Esophagus squamous epithelium (tissue), 5 donors: Measurements from ENCODE around the gene TMEM184B. TPM values are rescaled to one million over a fixed set of nuclear protein-coding genes. Genes with fewer than 3 reads are reported as not detected.
A peak's percentile ranks its signal among the peaks of the same experiment; 100 is the strongest.

ENCODE experiments used
- DNase-seq: peaks from one replicate; lab custom pipeline; 2025; lab: John Stamatoyannopoulos, UW
- H3K27ac ChIP-seq, 4 donors: fragments of 200-600 bp; sonication (generic); one replicate each; pipeline ENCODE4 v1.5.1; 2016 to 2019; ENCODE audit warnings: mild to moderate bottlenecking in 1 of 4
- H3K27me3 ChIP-seq, 4 donors: fragments of 200-600 bp; sonication (generic); 1 replicate in 3 of 4; 2 replicates in 1 of 4; pipeline versions ENCODE4 v1.5.1 to v1.6.0; 2017 to 2021; ENCODE audit warnings: antibody characterized with exemption in 1 of 4
- H3K36me3 ChIP-seq, 3 donors: fragments of 200-600 bp; sonication (generic); one replicate each; pipeline ENCODE4 v1.5.1; 2016 to 2019
- H3K4me1 ChIP-seq, 3 donors: fragments of 200-600 bp; sonication (generic); one replicate each; pipeline ENCODE4 v1.5.1; 2017 to 2019
- H3K4me3 ChIP-seq, 4 donors: fragments of 200-600 bp; sonication (generic); 1 replicate in 3 of 4; 2 replicates in 1 of 4; pipeline ENCODE4 v1.5.1; 2016 to 2019; ENCODE audit warnings: mild to moderate bottlenecking in 2 of 4, moderate library complexity in 1 of 4
- H3K9me3 ChIP-seq, 3 donors: fragments of 200-600 bp; sonication (generic); one replicate each; pipeline ENCODE4 v1.5.1; 2016 to 2019
- POLR2A ChIP-seq, 4 donors: fragments of 450-650 bp; IDR thresholded peaks; one replicate each; pipeline ENCODE4 v1.6.1; 2017; ENCODE audit warnings: antibody characterized with exemption in 4 of 4, mild to moderate bottlenecking in 4 of 4, moderate library complexity in 3 of 4
- WGBS, 2 donors: methylation state at CpG; one replicate each; pipeline ENCODE4 v1.1.5; 2018; 5-methylcytosine and 5-hydroxymethylcytosine counted together
- intact Hi-C: fragments of 100-400 bp; cut with DNase I; formaldehyde crosslinking; loops from one replicate; pipeline ENCODE4 v1.15.0; 2022
- total RNA-seq, 4 donors: library from RNA; depleted of rRNA; stranded (reverse); fragments of >200 nt; gene quantifications; one replicate each; pipeline ENCODE4 v1.1.0, GENCODE V29; 2016
- TF ChIP-seq, protein P1 (sequence below), 6 experiments: fragments of 450-650 bp in 4 of 6; fragments of 200-600 bp in 2 of 6; sonication (generic) in 2 of 6; IDR thresholded peaks; one replicate each; pipeline ENCODE4 v1.5.1; 2016 to 2019; ENCODE audit warnings: antibody characterized with exemption in 6 of 6, mild to moderate bottlenecking in 4 of 6, moderate library complexity in 4 of 6
- donor health status: DM: yes; HTN: yes; CAD: no.

Gene TMEM184B
- total RNA-seq, 4 donors from 2014 or later: 22.5 to 55.1 (median 28.3) TPM

DNA sequence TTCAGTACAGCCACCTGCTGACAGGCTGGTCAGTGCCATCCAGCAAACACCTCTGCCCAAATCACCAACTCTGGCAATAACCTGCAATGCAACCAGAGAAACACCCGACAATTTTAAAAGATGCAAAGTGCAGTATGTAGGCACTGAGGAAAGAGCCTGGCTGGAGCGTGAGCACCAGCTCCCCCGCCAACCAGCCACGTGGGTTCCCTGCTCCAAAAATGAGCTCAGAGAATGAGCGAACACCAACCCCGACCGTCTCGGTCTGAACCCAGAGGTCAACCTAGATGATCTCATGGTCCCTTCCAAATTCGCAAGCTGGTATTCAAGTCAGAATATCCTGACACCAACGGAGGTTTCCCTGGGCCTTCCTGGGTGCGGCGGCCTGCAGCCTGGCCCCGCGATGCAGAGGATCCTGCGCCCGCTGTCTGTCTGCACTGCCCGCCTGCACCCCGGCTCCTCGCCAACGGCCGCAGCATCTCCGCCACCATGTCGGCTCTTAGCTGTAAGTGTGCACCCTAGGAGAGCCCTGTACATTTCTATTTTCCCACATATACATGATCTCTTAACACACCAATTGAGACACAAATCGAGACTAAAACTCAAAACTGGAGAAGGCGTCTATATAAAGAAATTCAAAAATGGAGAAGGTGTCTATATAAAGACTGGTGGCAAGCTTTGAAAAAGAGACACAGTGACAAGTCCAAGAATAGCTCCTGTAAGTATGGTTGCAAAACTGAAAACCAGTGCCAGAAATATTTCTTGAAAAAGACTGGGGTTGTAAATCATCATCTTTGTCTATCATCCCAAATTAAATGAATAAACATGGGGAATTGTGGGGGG is 22.8 kb downstream of the TMEM184B start:
- peaks cover 13 to 41% (median 15%) of the 10 kb centered on the region in 3 donors for H3K36me3 ChIP-seq
- 87 to 95% methylated on average over 16 to 19 of the region's 25 CpGs for WGBS, 2 donors
- peaks cover 0 to 54% (median 19%) of the 10 kb centered on the region in 3 donors for H3K4me1 ChIP-seq
- H3K27ac ChIP-seq: peak overlapping the region in 1 of 4 donors; percentile 39
- TF ChIP-seq POLR2A (IDR thresholded peaks at IDR 0.05): no peak
- TF ChIP-seq, protein P1, sequence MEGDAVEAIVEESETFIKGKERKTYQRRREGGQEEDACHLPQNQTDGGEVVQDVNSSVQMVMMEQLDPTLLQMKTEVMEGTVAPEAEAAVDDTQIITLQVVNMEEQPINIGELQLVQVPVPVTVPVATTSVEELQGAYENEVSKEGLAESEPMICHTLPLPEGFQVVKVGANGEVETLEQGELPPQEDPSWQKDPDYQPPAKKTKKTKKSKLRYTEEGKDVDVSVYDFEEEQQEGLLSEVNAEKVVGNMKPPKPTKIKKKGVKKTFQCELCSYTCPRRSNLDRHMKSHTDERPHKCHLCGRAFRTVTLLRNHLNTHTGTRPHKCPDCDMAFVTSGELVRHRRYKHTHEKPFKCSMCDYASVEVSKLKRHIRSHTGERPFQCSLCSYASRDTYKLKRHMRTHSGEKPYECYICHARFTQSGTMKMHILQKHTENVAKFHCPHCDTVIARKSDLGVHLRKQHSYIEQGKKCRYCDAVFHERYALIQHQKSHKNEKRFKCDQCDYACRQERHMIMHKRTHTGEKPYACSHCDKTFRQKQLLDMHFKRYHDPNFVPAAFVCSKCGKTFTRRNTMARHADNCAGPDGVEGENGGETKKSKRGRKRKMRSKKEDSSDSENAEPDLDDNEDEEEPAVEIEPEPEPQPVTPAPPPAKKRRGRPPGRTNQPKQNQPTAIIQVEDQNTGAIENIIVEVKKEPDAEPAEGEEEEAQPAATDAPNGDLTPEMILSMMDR (IDR thresholded peaks at IDR 0.05): no peak
- no peak overlapping the region for H3K4me3 ChIP-seq
- H3K27me3 ChIP-seq: no peaks in the 10 kb centered on the region
- H3K9me3 ChIP-seq: peaks cover 0 to 6% (median 0%) of the 10 kb centered on the region in 3 donors
- no peak for DNase-seq
- intact Hi-C loops: no loop called here

DNA sequence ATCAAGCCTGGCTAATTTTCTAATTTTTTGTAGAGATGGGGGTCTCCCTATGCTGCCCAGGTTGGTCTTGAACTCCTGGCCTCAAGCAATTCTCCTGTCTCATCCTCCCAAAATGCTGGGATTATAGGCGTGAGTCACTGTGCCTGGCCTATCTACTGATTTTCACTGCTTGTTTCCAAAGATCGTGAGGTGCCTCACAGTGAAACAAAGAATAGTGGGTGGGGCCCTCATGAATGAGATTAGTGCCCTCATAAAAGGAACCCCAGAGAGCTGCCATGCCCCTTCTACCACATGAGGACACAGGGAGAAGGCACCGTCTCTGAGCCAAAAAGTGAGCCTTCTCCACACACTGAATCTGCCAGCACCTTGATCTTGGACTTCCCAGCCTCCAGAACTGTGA is 23.5 kb downstream of the TMEM184B start:
- Histone ChIP-seq H3K27ac (no peak overlapping the region), H3K4me1 (peaks cover 0 to 55% (median 19%) of the 10 kb centered on the region in 3 donors), H3K4me3 (no peak overlapping the region), H3K27me3 (no peaks in the 10 kb centered on the region), H3K9me3 (peaks cover 0 to 6% (median 0%) of the 10 kb centered on the region in 3 donors), H3K36me3 (peaks cover 16 to 49% (median 18%) of the 10 kb centered on the region in 3 donors)
- 40 to 63% methylated on average over 1 of the region's 3 CpGs for WGBS, 2 donors
- DNase-seq: no peak
- no peak for TF ChIP-seq POLR2A (IDR thresholded peaks at IDR 0.05)
- TF ChIP-seq, protein P1 (IDR thresholded peaks at IDR 0.05): no peak
- intact Hi-C loops: no loop called here

DNA sequence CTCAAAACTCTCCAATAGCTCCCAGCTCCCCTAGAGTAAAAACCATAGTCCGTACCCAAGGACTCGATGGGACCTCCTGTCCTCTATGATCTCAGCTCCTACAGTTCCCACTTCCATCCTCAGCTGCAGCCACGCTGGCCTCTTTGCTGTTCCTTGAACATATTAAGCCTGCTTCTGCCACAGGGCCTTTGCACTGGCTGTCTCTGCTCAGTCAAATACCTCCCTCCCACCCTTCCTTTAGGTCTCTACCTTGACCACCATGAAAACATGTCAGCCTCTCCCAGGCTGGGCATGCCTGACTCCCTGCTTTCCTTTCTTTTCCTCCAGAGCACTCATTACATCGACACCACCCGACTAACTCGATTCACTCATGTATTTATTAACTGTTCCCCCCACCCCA is 24.5 kb downstream of the TMEM184B start:
- Histone ChIP-seq H3K36me3 (peaks cover 16 to 59% (median 18%) of the 10 kb centered on the region in 3 donors), H3K9me3 (peaks cover 0 to 6% (median 0%) of the 10 kb centered on the region in 3 donors), H3K27ac (no peak overlapping the region), H3K27me3 (no peaks in the 10 kb centered on the region), H3K4me3 (no peak overlapping the region), H3K4me1 (peaks cover 1 to 65% (median 25%) of the 10 kb centered on the region in 3 donors)
- intact Hi-C loops: no loop called here
- DNase-seq: no peak
- TF ChIP-seq, protein P1 (IDR thresholded peaks at IDR 0.05): no peak
- TF ChIP-seq POLR2A (IDR thresholded peaks at IDR 0.05): no peak
- 96% methylated on average over 6 of the region's 6 CpGs for WGBS, 2 donors

DNA sequence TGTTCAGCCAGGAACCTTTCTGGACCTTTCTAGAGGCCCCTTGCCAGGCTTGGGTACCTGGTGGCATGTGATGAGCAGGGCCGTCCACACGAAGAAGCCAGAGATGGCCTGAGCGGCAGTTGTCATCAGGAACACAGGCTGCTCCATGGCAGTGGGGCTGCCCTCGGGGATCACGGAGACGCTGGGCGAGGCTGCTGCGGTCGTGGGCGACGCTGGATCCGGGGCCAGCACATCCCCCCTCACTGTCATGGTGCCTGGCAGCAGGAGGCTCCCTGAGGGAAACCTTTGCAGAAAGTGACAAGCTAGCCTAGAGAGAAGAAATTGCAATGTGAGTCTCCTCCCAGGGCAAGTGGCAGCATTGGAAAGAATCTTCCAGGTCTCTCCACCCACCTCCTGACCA is 25.1 kb downstream of the TMEM184B start:
- WGBS, 2 donors: 89 to 92% methylated on average over 5 to 10 of the region's 12 CpGs
- intact Hi-C loops: no loop called here
- Histone ChIP-seq H3K9me3 (peaks cover 0 to 6% (median 0%) of the 10 kb centered on the region in 3 donors), H3K36me3 (peaks cover 16 to 63% (median 18%) of the 10 kb centered on the region in 3 donors), H3K4me1 (peaks cover 5 to 71% (median 31%) of the 10 kb centered on the region in 3 donors), H3K4me3 (no peak overlapping the region), H3K27ac (peak overlapping the region in 3 of 4 donors; percentile 67 to 83 (median 72)), H3K27me3 (no peaks in the 10 kb centered on the region)
- no peak for DNase-seq
- TF ChIP-seq POLR2A (IDR thresholded peaks at IDR 0.05): no peak
- TF ChIP-seq, protein P1 (IDR thresholded peaks at IDR 0.05): no peak

DNA sequence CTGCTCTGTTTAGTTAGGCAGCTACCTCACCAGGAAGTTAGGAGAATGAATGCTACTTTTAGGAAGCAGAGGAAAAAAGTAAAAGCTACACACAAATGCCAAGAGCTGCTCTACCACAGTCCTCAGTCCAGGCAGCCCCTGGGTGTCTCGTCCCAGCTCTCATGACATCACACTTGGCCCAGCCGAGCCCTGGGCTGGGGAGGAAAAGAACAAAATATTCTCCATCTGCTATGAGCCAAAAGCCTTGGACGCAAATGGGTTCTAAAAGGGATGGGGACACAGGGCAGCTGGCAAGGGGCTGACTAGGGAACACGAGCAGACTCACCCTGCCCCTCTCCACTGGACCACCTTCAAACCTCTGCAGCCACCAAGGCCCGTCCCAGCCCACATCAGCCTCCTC is 26.1 kb downstream of the TMEM184B start:
- Histone ChIP-seq H3K27ac (peak overlapping the region in 3 of 4 donors; percentile 67 to 83 (median 72)), H3K36me3 (peaks cover 16 to 63% (median 18%) of the 10 kb centered on the region in 3 donors), H3K27me3 (no peaks in the 10 kb centered on the region), H3K4me1 (peaks cover 5 to 70% (median 33%) of the 10 kb centered on the region in 3 donors), H3K9me3 (peaks cover 0 to 6% (median 0%) of the 10 kb centered on the region in 3 donors), H3K4me3 (no peak overlapping the region)
- intact Hi-C loops: no loop called here
- DNase-seq: no peak
- TF ChIP-seq, protein P1 (IDR thresholded peaks at IDR 0.05): no peak
- TF ChIP-seq POLR2A (IDR thresholded peaks at IDR 0.05): no peak
- WGBS, 2 donors: 71 to 75% methylated on average over 5 of the region's 5 CpGs
